Effector memory CD4-positive, alpha-beta T cell (primary cell): ENCODE results near the gene GATM.
"Not testable (repeated sequence)": the region's sequence is repeated elsewhere in the genome, so short reads cannot be mapped to it uniquely, and the experiment has no call there.

ENCODE experiments used
- DNase-seq, 3 donors: peaks; one replicate each; pipeline ENCODE4 v3.0.0-alpha.2; 2020
- H3K27ac ChIP-seq: 2 replicates; pipeline ENCODE4 v1.7.0; 2013; ENCODE audit warnings: mild to moderate bottlenecking, low read length, moderate library complexity; ENCODE audit not compliant: insufficient read depth, poor library complexity, severe bottlenecking
- H3K27me3 ChIP-seq: replicated peaks from 2 replicates; pipeline ENCODE4 v1.7.0; 2013; ENCODE audit warnings: mild to moderate bottlenecking, low read length; ENCODE audit not compliant: insufficient read depth, control insufficient read depth, poor library complexity, severe bottlenecking
- H3K36me3 ChIP-seq: 2 replicates; pipeline ENCODE4 v1.7.0; 2013; ENCODE audit warnings: mild to moderate bottlenecking, low read length, moderate library complexity; ENCODE audit not compliant: control insufficient read depth, insufficient read depth
- H3K4me1 ChIP-seq: 2 replicates; pipeline ENCODE4 v1.7.0; 2013; ENCODE audit warnings: low read length, mild to moderate bottlenecking; ENCODE audit not compliant: control insufficient read depth, insufficient read depth, poor library complexity, severe bottlenecking
- H3K4me3 ChIP-seq: 2 replicates; pipeline ENCODE4 v1.7.0; 2013; ENCODE audit warnings: low read length, low read depth, mild to moderate bottlenecking; ENCODE audit not compliant: insufficient read depth, poor library complexity, severe bottlenecking
- H3K9me3 ChIP-seq: 2 replicates; pipeline ENCODE4 v1.7.0; 2013; ENCODE audit warnings: mild to moderate bottlenecking, low read length, moderate library complexity; ENCODE audit not compliant: control insufficient read depth

GATM gene

DNA sequence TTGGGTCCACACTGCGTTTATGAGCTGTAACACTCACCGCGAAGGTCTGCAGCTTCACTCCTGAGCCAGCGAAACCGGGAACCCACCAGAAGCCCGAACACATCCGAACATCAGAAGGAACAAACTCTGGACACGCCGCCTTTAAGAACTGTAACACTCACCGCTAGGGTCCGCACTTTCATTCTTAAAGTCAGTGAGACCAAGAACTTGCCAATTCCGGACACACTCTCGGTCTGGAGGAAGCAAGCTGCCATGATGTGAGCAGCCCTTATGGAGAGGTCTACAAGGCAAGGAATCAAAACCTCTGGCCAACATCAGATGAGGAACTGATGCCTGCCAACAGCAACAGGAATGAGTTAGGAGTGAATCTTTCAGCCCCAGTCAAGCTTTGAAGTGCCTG, 63.4 kb downstream of the GATM start:
- Histone ChIP-seq H3K36me3 (no peaks in the 10 kb centered on the region), H3K9me3 (no peaks in the 10 kb centered on the region), H3K27me3 (no peaks in the 10 kb centered on the region), H3K4me1 (no peaks in the 10 kb centered on the region), H3K4me3 (no peak overlapping the region), H3K27ac (no peak overlapping the region)
- no peak for DNase-seq

DNA sequence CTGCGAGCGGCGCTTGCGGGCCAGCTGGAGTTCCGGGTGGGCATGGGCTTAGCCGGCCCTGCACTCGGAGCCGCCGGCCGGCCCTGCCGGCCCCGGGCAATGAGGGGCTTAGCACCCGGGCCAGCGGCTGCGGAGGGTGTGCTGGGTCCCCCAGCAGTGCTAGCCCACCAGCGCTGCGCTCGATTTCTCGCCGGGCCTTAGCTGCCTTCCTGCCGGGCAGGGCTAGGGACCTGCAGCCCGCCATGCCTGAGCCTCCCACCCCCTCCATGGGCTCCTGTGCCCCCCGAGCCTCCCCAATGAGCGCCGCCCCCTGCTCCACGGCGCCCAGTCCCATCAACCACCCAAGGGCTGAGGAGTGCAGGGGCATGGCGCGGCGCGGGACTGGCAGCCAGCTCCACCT, 64.2 kb downstream of the GATM start:
- H3K4me1 ChIP-seq, H3K9me3 ChIP-seq, H3K4me3 ChIP-seq, H3K27ac ChIP-seq, H3K36me3 ChIP-seq, DNase-seq, H3K27me3 ChIP-seq: not testable (repeated sequence)
